Measurements from ENCODE around the gene ZNF536. TPM values are rescaled to one million over a fixed set of nuclear protein-coding genes. Genes with fewer than 3 reads are reported as not detected.

ZNF536 gene
- total RNA-seq, 2 donors from 2014 or later, result not detected

- no peak for DNase-seq (ENCODE audit: low spot score in 2 of 2)
- Mint-ChIP-seq H3K27ac (no peak overlapping the region), H3K36me3 (no peaks in the 10 kb centered on the region), H3K9me3 (no peaks in the 10 kb centered on the region)
- no peak for ATAC-seq
These were observed 185.9 kb downstream of the ZNF536 start for GRCh38 chr19:30557927-30558557.

- ATAC-seq, result no peak
- Mint-ChIP-seq H3K9me3 (no peaks in the 10 kb centered on the region), H3K27ac (no peak overlapping the region), H3K36me3 (no peaks in the 10 kb centered on the region)
- no peak for DNase-seq (ENCODE audit: low spot score in 2 of 2)
These were observed 186.6 kb downstream of the ZNF536 start for GRCh38 chr19:30558793-30559192.

- H3K36me3 Mint-ChIP-seq, result no peaks in the 10 kb centered on the region
- no peak overlapping the region for H3K27ac Mint-ChIP-seq
- H3K9me3 Mint-ChIP-seq, result no peaks in the 10 kb centered on the region
- DNase-seq (ENCODE audit: low spot score in 2 of 2) (no peak), ATAC-seq (no peak)
These were observed 187.3 kb downstream of the ZNF536 start for GRCh38 chr19:30559446-30559845.

- H3K27ac Mint-ChIP-seq, result no peak overlapping the region
- H3K9me3 Mint-ChIP-seq, result no peaks in the 10 kb centered on the region
- DNase-seq (ENCODE audit: low spot score in 2 of 2) (no peak), ATAC-seq (no peak)
- no peaks in the 10 kb centered on the region for H3K36me3 Mint-ChIP-seq
These were observed 190.8 kb downstream of the ZNF536 start for GRCh38 chr19:30562981-30563380.

GRCh38 chr19:30563691-30564090 lies 191.5 kb downstream of the ZNF536 start:
- no peak for ATAC-seq
- H3K36me3 Mint-ChIP-seq, result no peaks in the 10 kb centered on the region

GRCh38 chr19:30564551-30565011 lies 192.4 kb downstream of the ZNF536 start:
- no peaks in the 10 kb centered on the region for H3K36me3 Mint-ChIP-seq
- no peak overlapping the region for H3K27ac Mint-ChIP-seq
- DNase-seq (ENCODE audit: low spot score in 2 of 2) (no peak), ATAC-seq (no peak)
- H3K9me3 Mint-ChIP-seq, result no peaks in the 10 kb centered on the region

More at GRCh38 chr19:30563691-30564090, 191.5 kb downstream of the ZNF536 start:
- no peak for DNase-seq (ENCODE audit: low spot score in 2 of 2)
- Mint-ChIP-seq H3K27ac (no peak overlapping the region), H3K9me3 (no peaks in the 10 kb centered on the region)

GRCh38 chr19:30565636-30566035 lies 193.5 kb downstream of the ZNF536 start:
- no peak overlapping the region for H3K27ac Mint-ChIP-seq
- DNase-seq (ENCODE audit: low spot score in 2 of 2), result no peak
- no peak for ATAC-seq
- no peaks in the 10 kb centered on the region for H3K9me3 Mint-ChIP-seq
- no peaks in the 10 kb centered on the region for H3K36me3 Mint-ChIP-seq

- DNase-seq (ENCODE audit: low spot score in 2 of 2) (no peak), ATAC-seq (no peak)
- H3K9me3 Mint-ChIP-seq, result no peaks in the 10 kb centered on the region
- H3K27ac Mint-ChIP-seq, result no peak overlapping the region
- H3K36me3 Mint-ChIP-seq, result no peaks in the 10 kb centered on the region
These were observed 194.7 kb downstream of the ZNF536 start for GRCh38 chr19:30566681-30567420.

GRCh38 chr19:30567536-30568232 lies 195.5 kb downstream of the ZNF536 start:
- Mint-ChIP-seq H3K36me3 (no peaks in the 10 kb centered on the region), H3K27ac (no peak overlapping the region), H3K9me3 (no peaks in the 10 kb centered on the region)
- ATAC-seq (no peak), DNase-seq (ENCODE audit: low spot score in 2 of 2) (no peak)

GRCh38 chr19:30570194-30570593 lies 198.0 kb downstream of the ZNF536 start:
- DNase-seq (ENCODE audit: low spot score in 2 of 2), result no peak
- H3K9me3 Mint-ChIP-seq, result no peaks in the 10 kb centered on the region
- no peak for ATAC-seq
- no peak overlapping the region for H3K27ac Mint-ChIP-seq
- no peaks in the 10 kb centered on the region for H3K36me3 Mint-ChIP-seq

GRCh38 chr19:30577551-30578105 lies 205.4 kb downstream of the ZNF536 start:
- Mint-ChIP-seq H3K36me3 (no peaks in the 10 kb centered on the region), H3K27ac (no peak overlapping the region), H3K9me3 (no peaks in the 10 kb centered on the region)
- ATAC-seq (no peak), DNase-seq (ENCODE audit: low spot score in 2 of 2) (no peak)

GRCh38 chr19:30579419-30579818 lies 207.2 kb downstream of the ZNF536 start:
- Mint-ChIP-seq H3K9me3 (no peaks in the 10 kb centered on the region), H3K36me3 (no peaks in the 10 kb centered on the region), H3K27ac (no peak overlapping the region)
- no peak for DNase-seq (ENCODE audit: low spot score in 2 of 2)
- no peak for ATAC-seq

GRCh38 chr19:30580673-30581072 lies 208.5 kb downstream of the ZNF536 start:
- Mint-ChIP-seq H3K9me3 (no peaks in the 10 kb centered on the region), H3K27ac (no peak overlapping the region), H3K36me3 (no peaks in the 10 kb centered on the region)
- ATAC-seq (no peak), DNase-seq (ENCODE audit: low spot score in 2 of 2) (no peak)

GRCh38 chr19:30584090-30584489 lies 211.9 kb downstream of the ZNF536 start:
- H3K9me3 Mint-ChIP-seq, result no peaks in the 10 kb centered on the region
- H3K36me3 Mint-ChIP-seq, result no peaks in the 10 kb centered on the region
- ATAC-seq (no peak), DNase-seq (ENCODE audit: low spot score in 2 of 2) (no peak)
- H3K27ac Mint-ChIP-seq, result peak overlapping the region in 1 of 2 donors; percentile 33

GRCh38 chr19:30587869-30588268 lies 215.7 kb downstream of the ZNF536 start:
- Mint-ChIP-seq H3K36me3 (no peaks in the 10 kb centered on the region), H3K9me3 (no peaks in the 10 kb centered on the region), H3K27ac (no peak overlapping the region)
- no peak for DNase-seq (ENCODE audit: low spot score in 2 of 2)
- ATAC-seq, result no peak

- Mint-ChIP-seq H3K27ac (no peak overlapping the region), H3K36me3 (no peaks in the 10 kb centered on the region), H3K9me3 (no peaks in the 10 kb centered on the region)
- DNase-seq (ENCODE audit: low spot score in 2 of 2) (no peak), ATAC-seq (no peak)
These were observed 218.5 kb downstream of the ZNF536 start for GRCh38 chr19:30590596-30591229.

GRCh38 chr19:30593356-30593755 lies 221.2 kb downstream of the ZNF536 start:
- Mint-ChIP-seq H3K27ac (no peak overlapping the region), H3K36me3 (no peaks in the 10 kb centered on the region), H3K9me3 (no peaks in the 10 kb centered on the region)
- DNase-seq (ENCODE audit: low spot score in 2 of 2) (no peak), ATAC-seq (no peak)
